Lower lobe of right lung (tissue), 2 donors: ENCODE measurements around the gene MAMDC2. TPM values are rescaled to one million over a fixed set of nuclear protein-coding genes. Genes with fewer than 3 reads are reported as not detected.
A peak's percentile ranks its signal among the peaks of the same experiment; 100 is the strongest.

Experiments
- ATAC-seq, 2 donors: fragments of 200-7000 bp; cut with Tn5 transposase; one replicate each; pipeline ENCODE4 v1.9.1; 2020 to 2022; ENCODE audit warnings: mild to moderate bottlenecking in 2 of 2, moderate library complexity in 2 of 2
- DNase-seq: peaks from one replicate; pipeline ENCODE4 v3.0.0-alpha.2; 2020
- H3K27ac ChIP-seq: fragments of 200-600 bp; one replicate; pipeline ENCODE4 v1.8.0; 2022
- H3K27me3 ChIP-seq: fragments of 200-600 bp; one replicate; pipeline ENCODE4 v1.8.0; 2022; ENCODE audit warnings: low read depth
- H3K36me3 ChIP-seq: fragments of 200-600 bp; one replicate; pipeline ENCODE4 v1.8.0; 2022; ENCODE audit warnings: mild to moderate bottlenecking
- H3K4me1 ChIP-seq: fragments of 200-600 bp; one replicate; pipeline ENCODE4 v1.8.0; 2022
- H3K4me3 ChIP-seq: fragments of 200-600 bp; one replicate; pipeline ENCODE4 v1.8.0; 2022; ENCODE audit warnings: mild to moderate bottlenecking
- H3K9me3 ChIP-seq: fragments of 200-600 bp; one replicate; pipeline ENCODE4 v1.8.0; 2022
- CTCF ChIP-seq: fragments of 200-600 bp; IDR thresholded peaks from one replicate; pipeline ENCODE4 v1.8.0; 2022; ENCODE audit warnings: antibody characterized with exemption, mild to moderate bottlenecking
- intact Hi-C: fragments of 100-400 bp; cut with DNase I; formaldehyde crosslinking; loops from one replicate; pipeline ENCODE4 v1.11.0; 2022
- total RNA-seq: library from RNA; stranded (reverse); fragmentation: NEBNext Ultra II Directional; extraction: Animal tissue kit (Norgen Biotek cat#: 25700); gene quantifications from one replicate; pipeline ENCODE4 v1.2.1, GENCODE V29; 2021
- donor health status: DM: no; HTN: yes; CAD: no; lungs with severe emphysema.

MAMDC2 gene
- total RNA-seq, 1 donor from 2014 or later, result 35.1 TPM

GRCh38 chr9:70257991-70258691, 214.5 kb downstream of the MAMDC2 start:
- no peak for TF ChIP-seq CTCF
- H3K27me3 ChIP-seq, result no peaks in the 10 kb centered on the region
- H3K36me3 ChIP-seq, result no peaks in the 10 kb centered on the region
- peaks cover 49% of the 10 kb centered on the region for H3K4me1 ChIP-seq
- intact Hi-C loops, result no loop called here
- DNase-seq (peak; percentile 83), ATAC-seq (peak; percentile 84 to 85)
- no peaks in the 10 kb centered on the region for H3K9me3 ChIP-seq
- peak overlapping the region; percentile 86 for H3K4me3 ChIP-seq
- peak overlapping the region; percentile 96 for H3K27ac ChIP-seq

- H3K27ac ChIP-seq, result peak within 1 kb of the TSS; percentile 96
- H3K4me1 ChIP-seq, result peaks cover 56% of the 10 kb centered on the region
- no peaks in the 10 kb centered on the region for H3K9me3 ChIP-seq
- H3K4me3 ChIP-seq, result peak within 1 kb of the TSS; percentile 86
- no peaks in the 10 kb centered on the region for H3K27me3 ChIP-seq
- no peaks in the 10 kb centered on the region for H3K36me3 ChIP-seq
- DNase-seq (peak; percentile 92), ATAC-seq (peak; percentile 95 to 98)
- intact Hi-C loops, result no loop called here
- no peak for TF ChIP-seq CTCF
These were observed 215.3 kb downstream of the MAMDC2 start, which contains the start of gene SMC5 for GRCh38 chr9:70258692-70259511. Gene SMC5 (plus strand): TSS chr9:70258978. CDS start chr9:70259079, 101 bp downstream.

- peaks cover 5% of the 10 kb centered on the region for H3K36me3 ChIP-seq
- no peak for ATAC-seq
These were observed 215.8 kb downstream of the MAMDC2 start for GRCh38 chr9:70259512-70259802.

GRCh38 chr9:70260007-70260443, 216.4 kb downstream of the MAMDC2 start:
- ATAC-seq, result no peak
- Histone ChIP-seq H3K4me1 (peaks cover 56% of the 10 kb centered on the region), H3K36me3 (peaks cover 11% of the 10 kb centered on the region), H3K4me3 (peak overlapping the region; percentile 86), H3K27me3 (no peaks in the 10 kb centered on the region), H3K9me3 (no peaks in the 10 kb centered on the region), H3K27ac (peak overlapping the region; percentile 96)
- no peak for TF ChIP-seq CTCF
- intact Hi-C loops, result no loop called here
- peak; percentile 49 for DNase-seq

More at GRCh38 chr9:70259512-70259802, 215.8 kb downstream of the MAMDC2 start:
- H3K27me3 ChIP-seq, result no peaks in the 10 kb centered on the region
- intact Hi-C loops, result no loop called here
- H3K9me3 ChIP-seq, result no peaks in the 10 kb centered on the region
- peak overlapping the region; percentile 96 for H3K27ac ChIP-seq
- TF ChIP-seq CTCF, result no peak
- DNase-seq, result no peak
- peak overlapping the region; percentile 86 for H3K4me3 ChIP-seq
- H3K4me1 ChIP-seq, result peaks cover 56% of the 10 kb centered on the region

GRCh38 chr9:70260606-70261005, 217.0 kb downstream of the MAMDC2 start:
- peaks cover 16% of the 10 kb centered on the region for H3K36me3 ChIP-seq
- no peaks in the 10 kb centered on the region for H3K27me3 ChIP-seq
- no peak for DNase-seq
- H3K27ac ChIP-seq, result no peak overlapping the region
- no peak for ATAC-seq
- H3K9me3 ChIP-seq, result no peaks in the 10 kb centered on the region
- H3K4me3 ChIP-seq, result peak overlapping the region; percentile 86
- H3K4me1 ChIP-seq, result peaks cover 56% of the 10 kb centered on the region
- intact Hi-C loops, result no loop called here
- TF ChIP-seq CTCF, result no peak
